Measurements from ENCODE around the gene MICB.
A peak's percentile ranks its signal among the peaks of the same experiment; 100 is the strongest.

Gene MICB

GRCh38 chr6:31460361-31461025, 37.5 kb upstream of the MICB start:
- Histone ChIP-seq H3K4me3 (IDR thresholded peaks at IDR 0.05; ENCODE audit: insufficient read depth, low read depth, low read length) (no peak overlapping the region), H4K20me1 (ENCODE audit: insufficient read depth) (no peaks in the 10 kb centered on the region), H3K36me3 (ENCODE audit: insufficient read depth) (no peaks in the 10 kb centered on the region), H3K27ac (no peak overlapping the region), H3K4me1 (ENCODE audit: low read depth, poor library complexity, severe bottlenecking) (peaks cover 30% of the 10 kb centered on the region), H3K9ac (no peak overlapping the region), H3K27me3 (ENCODE audit: insufficient read depth, low read depth) (no peaks in the 10 kb centered on the region), H3K4me2 (no peak overlapping the region), H3K79me2 (ENCODE audit: insufficient read depth, low read depth) (peaks cover 12% of the 10 kb centered on the region; the same call in 1 of the 2 replicates), H2AFZ (ENCODE audit: low read depth) (no peak overlapping the region)
- TF ChIP-seq CTCF (conservative IDR thresholded peaks at IDR 0.05; ENCODE audit: low read depth, low read length), result no peak

GRCh38 chr6:31462026-31462963, 35.6 kb upstream of the MICB start:
- peaks cover 37% of the 10 kb centered on the region for H3K4me1 ChIP-seq (ENCODE audit: low read depth, poor library complexity, severe bottlenecking)
- peaks cover 12% of the 10 kb centered on the region; the same call in 1 of the 2 replicates for H3K79me2 ChIP-seq (ENCODE audit: insufficient read depth, low read depth)
- no peaks in the 10 kb centered on the region for H3K36me3 ChIP-seq (ENCODE audit: insufficient read depth)
- no peaks in the 10 kb centered on the region for H3K27me3 ChIP-seq (ENCODE audit: insufficient read depth, low read depth)
- 0 out of 2 replicates have a peak overlapping the region, but pooled peaks have one; percentile 26 for H3K27ac ChIP-seq
- H3K4me3 ChIP-seq (IDR thresholded peaks at IDR 0.05; ENCODE audit: insufficient read depth, low read depth, low read length), result no peak overlapping the region
- H4K20me1 ChIP-seq (ENCODE audit: insufficient read depth), result no peaks in the 10 kb centered on the region
- no peak for TF ChIP-seq CTCF (conservative IDR thresholded peaks at IDR 0.05; ENCODE audit: low read depth, low read length)
- peak overlapping the region; percentile 89 for H3K4me2 ChIP-seq
- peak overlapping the region; percentile 75; the same call in 1 of the 2 replicates for H3K9ac ChIP-seq
- H2AFZ ChIP-seq (ENCODE audit: low read depth), result peak overlapping the region; percentile 93

- Histone ChIP-seq H3K4me2 (peak overlapping the region; percentile 89), H2AFZ (ENCODE audit: low read depth) (peak overlapping the region; percentile 93), H3K27me3 (ENCODE audit: insufficient read depth, low read depth) (no peaks in the 10 kb centered on the region), H3K9ac (peak overlapping the region; percentile 75), H3K27ac (peak overlapping the region; percentile 26; the same call in 1 of the 2 replicates), H3K79me2 (ENCODE audit: insufficient read depth, low read depth) (peaks cover 12% of the 10 kb centered on the region; the same call in 1 of the 2 replicates), H3K4me3 (IDR thresholded peaks at IDR 0.05; ENCODE audit: insufficient read depth, low read depth, low read length) (no peak overlapping the region), H3K4me1 (ENCODE audit: low read depth, poor library complexity, severe bottlenecking) (peaks cover 37% of the 10 kb centered on the region), H3K36me3 (ENCODE audit: insufficient read depth) (no peaks in the 10 kb centered on the region), H4K20me1 (ENCODE audit: insufficient read depth) (no peaks in the 10 kb centered on the region)
- TF ChIP-seq CTCF (conservative IDR thresholded peaks at IDR 0.05; ENCODE audit: low read depth, low read length), result no peak
These were observed 34.7 kb upstream of the MICB start for GRCh38 chr6:31462964-31463870.
